Activated naive CD8-positive, alpha-beta T cell treated with anti-CD3 and anti-CD28 coated beads, Interleukin-2, amount 10 ng/mL, durations not matched to agents 7 days and 5 days (primary cell): ENCODE measurements around the gene MUC5AC. TPM values are rescaled to one million over a fixed set of nuclear protein-coding genes. Genes with fewer than 3 reads are reported as not detected.
A peak's percentile ranks its signal among the peaks of the same experiment; 100 is the strongest.
"Not testable (repeated sequence)": the region's sequence is repeated elsewhere in the genome, so short reads cannot be mapped to it uniquely, and the experiment has no call there.

Source experiments
- ATAC-seq: fragments of 150-1000 bp; cut with Tn5 transposase; one replicate; pipeline ENCODE4 v1.10.0; 2021; ENCODE audit warnings: low read depth, moderate library complexity
- POLR2A ChIA-PET: fragments of 350-600 bp; sonication (Branson Sonifier 250); formaldehyde crosslinking; loops from one replicate; lab custom pipeline; 2021; ENCODE audit warnings: antibody characterized with exemption; lab: Charles Lee
- DNase-seq: peaks from one replicate; pipeline ENCODE4 v3.0.0; 2021
- H3K27ac Mint-ChIP-seq: one replicate; pipeline ENCODE4 v1.8.0; 2022; ENCODE audit warnings: mild to moderate bottlenecking, mixed read lengths
- H3K27me3 Mint-ChIP-seq: one replicate; pipeline ENCODE4 v1.8.0; 2022; ENCODE audit warnings: mild to moderate bottlenecking, moderate library complexity, mixed read lengths
- H3K36me3 Mint-ChIP-seq: one replicate; pipeline ENCODE4 v1.8.0; 2021; ENCODE audit warnings: mild to moderate bottlenecking, mixed read lengths
- H3K4me1 Mint-ChIP-seq: one replicate; pipeline ENCODE4 v1.8.0; 2021; ENCODE audit warnings: mixed read lengths
- H3K4me3 Mint-ChIP-seq: one replicate; pipeline ENCODE4 v1.8.0; 2022; ENCODE audit warnings: mild to moderate bottlenecking, moderate library complexity, mixed read lengths
- H3K9me3 Mint-ChIP-seq: one replicate; pipeline ENCODE4 v1.8.0; 2021; ENCODE audit warnings: mixed read lengths
- total RNA-seq, 2 experiments: library from RNA; stranded (reverse); gene quantifications; one replicate each; pipeline ENCODE4 v1.2.3, GENCODE V29; 2021

MUC5AC gene
- total RNA-seq, 2 experiments from 2014 or later = not detected

GRCh38 chr11:1178201-1178885, 20.6 kb downstream of the MUC5AC start:
- Mint-ChIP-seq H3K9me3 (peaks cover 6% of the 10 kb centered on the region), H3K36me3 (no peaks in the 10 kb centered on the region), H3K4me3 (no peak overlapping the region), H3K27me3 (no peaks in the 10 kb centered on the region), H3K27ac (no peak overlapping the region), H3K4me1 (no peaks in the 10 kb centered on the region)
- DNase-seq (no peak), ATAC-seq (no peak)
- POLR2A ChIA-PET = no interaction called here

- no peak overlapping the region for H3K4me3 Mint-ChIP-seq
- no peak for ATAC-seq
- no peaks in the 10 kb centered on the region for H3K4me1 Mint-ChIP-seq
- H3K9me3 Mint-ChIP-seq = peaks cover 6% of the 10 kb centered on the region
- POLR2A ChIA-PET = no interaction called here
- H3K27ac Mint-ChIP-seq = no peak overlapping the region
- no peaks in the 10 kb centered on the region for H3K27me3 Mint-ChIP-seq
- no peak for DNase-seq
- H3K36me3 Mint-ChIP-seq = no peaks in the 10 kb centered on the region
Observed at GRCh38 chr11:1178906-1179305, 21.2 kb downstream of the MUC5AC start.

DNA sequence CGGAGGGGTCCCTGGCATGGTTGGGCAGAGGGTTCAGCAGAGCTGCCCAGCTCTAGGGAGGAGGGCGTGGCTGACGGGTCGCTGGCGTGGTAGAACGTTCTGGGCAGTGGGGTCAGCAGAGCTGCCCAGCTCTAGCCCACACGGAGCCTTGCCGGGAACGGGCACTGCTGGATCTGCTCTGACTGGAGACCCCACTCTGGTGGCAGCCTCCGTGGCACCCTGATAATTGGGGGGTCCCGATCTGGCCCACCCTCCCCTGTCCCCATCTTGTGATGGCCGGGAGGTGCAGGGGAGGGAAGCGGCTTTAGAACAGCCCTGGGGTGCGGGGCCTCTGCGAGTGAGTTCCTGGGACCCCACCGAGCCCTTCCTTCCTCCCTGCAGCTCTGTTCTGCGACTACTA, 21.9 kb downstream of the MUC5AC start:
- ATAC-seq = no peak
- Mint-ChIP-seq H3K4me3 (no peak overlapping the region), H3K36me3 (no peaks in the 10 kb centered on the region), H3K9me3 (peaks cover 6% of the 10 kb centered on the region), H3K27ac (no peak overlapping the region), H3K27me3 (no peaks in the 10 kb centered on the region), H3K4me1 (no peaks in the 10 kb centered on the region)
- no peak for DNase-seq
- POLR2A ChIA-PET = no interaction called here

DNA sequence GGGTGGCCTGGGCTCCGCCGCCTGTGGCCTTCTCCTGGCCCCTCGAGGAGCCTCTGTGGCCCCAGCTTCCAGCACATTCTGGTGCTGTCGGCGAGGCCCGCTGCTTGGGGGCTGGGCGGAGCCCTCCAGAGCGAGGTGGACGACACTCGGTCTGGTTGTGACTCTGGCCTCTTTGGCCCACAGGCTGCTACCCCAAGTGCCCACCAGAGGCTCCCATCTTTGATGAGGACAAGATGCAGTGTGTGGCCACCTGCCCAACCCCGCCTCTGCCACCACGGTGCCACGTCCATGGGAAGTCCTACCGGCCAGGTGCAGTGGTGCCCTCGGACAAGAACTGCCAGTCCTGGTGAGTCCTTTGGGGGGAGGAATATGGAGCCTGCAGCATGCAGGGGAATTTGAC, 22.4 kb downstream of the MUC5AC start:
- no peaks in the 10 kb centered on the region for H3K4me1 Mint-ChIP-seq
- H3K27me3 Mint-ChIP-seq = no peaks in the 10 kb centered on the region
- H3K27ac Mint-ChIP-seq = no peak overlapping the region
- H3K4me3 Mint-ChIP-seq = no peak overlapping the region
- ATAC-seq = no peak
- no peaks in the 10 kb centered on the region for H3K36me3 Mint-ChIP-seq
- peaks cover 6% of the 10 kb centered on the region for H3K9me3 Mint-ChIP-seq
- no peak for DNase-seq
- POLR2A ChIA-PET = no interaction called here

GRCh38 chr11:1180947-1181391, 23.2 kb downstream of the MUC5AC start:
- POLR2A ChIA-PET = no interaction called here
- no peaks in the 10 kb centered on the region for H3K9me3 Mint-ChIP-seq
- ATAC-seq = no peak
- DNase-seq = no peak
- H3K4me1 Mint-ChIP-seq = no peaks in the 10 kb centered on the region
- no peaks in the 10 kb centered on the region for H3K36me3 Mint-ChIP-seq
- H3K27me3 Mint-ChIP-seq = no peaks in the 10 kb centered on the region
- H3K27ac Mint-ChIP-seq = no peak overlapping the region
- no peak overlapping the region for H3K4me3 Mint-ChIP-seq

- Mint-ChIP-seq H3K27ac (no peak overlapping the region), H3K9me3 (no peaks in the 10 kb centered on the region), H3K36me3 (no peaks in the 10 kb centered on the region), H3K4me3 (no peak overlapping the region), H3K4me1 (no peaks in the 10 kb centered on the region), H3K27me3 (no peaks in the 10 kb centered on the region)
- POLR2A ChIA-PET = no interaction called here
- ATAC-seq (no peak), DNase-seq (no peak)
Observed at GRCh38 chr11:1181420-1181819, 23.7 kb downstream of the MUC5AC start.

DNA sequence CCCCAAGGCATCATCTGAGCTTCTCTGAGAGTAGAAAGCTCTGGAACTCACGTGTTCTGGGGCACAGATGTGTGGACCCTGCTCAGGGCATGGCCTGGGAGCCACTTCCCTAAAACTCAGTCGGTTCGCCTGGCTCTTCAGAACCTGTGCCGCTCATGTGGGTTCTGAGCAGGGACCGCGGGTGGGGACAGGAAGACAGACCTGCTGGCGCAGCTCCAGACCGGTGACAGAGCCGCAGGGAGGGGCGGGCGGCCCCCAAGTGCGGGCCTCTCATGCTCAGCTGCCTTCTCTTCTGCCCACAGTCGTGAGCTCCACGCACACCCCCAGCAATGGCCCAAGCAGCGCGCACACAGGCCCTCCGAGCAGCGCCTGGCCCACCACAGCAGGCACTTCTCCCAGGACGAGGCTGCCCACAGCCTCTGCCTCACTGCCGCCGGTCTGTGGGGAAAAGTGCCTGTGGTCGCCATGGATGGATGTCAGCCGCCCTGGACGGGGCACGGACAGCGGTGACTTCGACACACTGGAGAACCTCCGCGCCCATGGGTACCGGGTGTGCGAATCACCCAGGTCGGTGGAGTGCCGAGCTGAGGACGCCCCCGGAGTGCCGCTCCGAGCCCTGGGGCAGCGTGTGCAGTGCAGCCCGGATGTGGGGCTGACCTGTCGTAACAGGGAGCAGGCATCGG, 24.2 kb downstream of the MUC5AC start:
- POLR2A ChIA-PET = no interaction called here
- no peak overlapping the region for H3K27ac Mint-ChIP-seq
- no peak overlapping the region for H3K4me3 Mint-ChIP-seq
- ATAC-seq (no peak), DNase-seq (no peak)
- H3K27me3 Mint-ChIP-seq = no peaks in the 10 kb centered on the region
- no peaks in the 10 kb centered on the region for H3K36me3 Mint-ChIP-seq
- no peaks in the 10 kb centered on the region for H3K4me1 Mint-ChIP-seq
- no peaks in the 10 kb centered on the region for H3K9me3 Mint-ChIP-seq

GRCh38 chr11:1184139-1184538, 26.4 kb downstream of the MUC5AC start:
- H3K4me3 Mint-ChIP-seq, DNase-seq, POLR2A ChIA-PET, H3K9me3 Mint-ChIP-seq, H3K27ac Mint-ChIP-seq, H3K4me1 Mint-ChIP-seq, ATAC-seq, H3K27me3 Mint-ChIP-seq, H3K36me3 Mint-ChIP-seq: not testable (repeated sequence)

GRCh38 chr11:1188451-1189130, 30.8 kb downstream of the MUC5AC start:
- DNase-seq = not testable (repeated sequence)

GRCh38 chr11:1189816-1190215, 32.1 kb downstream of the MUC5AC start:
- H3K36me3 Mint-ChIP-seq, H3K27me3 Mint-ChIP-seq, H3K27ac Mint-ChIP-seq, H3K4me3 Mint-ChIP-seq, H3K4me1 Mint-ChIP-seq, ATAC-seq, H3K9me3 Mint-ChIP-seq, POLR2A ChIA-PET: not testable (repeated sequence)
- peak; percentile 3 for DNase-seq

More at GRCh38 chr11:1188451-1189130, 30.8 kb downstream of the MUC5AC start:
- H3K27me3 Mint-ChIP-seq, H3K4me1 Mint-ChIP-seq, H3K36me3 Mint-ChIP-seq, H3K9me3 Mint-ChIP-seq, H3K4me3 Mint-ChIP-seq, H3K27ac Mint-ChIP-seq, ATAC-seq, POLR2A ChIA-PET: not testable (repeated sequence)

GRCh38 chr11:1191786-1192470, 34.2 kb downstream of the MUC5AC start:
- peak; percentile 7 for DNase-seq
- ATAC-seq, H3K27ac Mint-ChIP-seq, H3K4me1 Mint-ChIP-seq, H3K36me3 Mint-ChIP-seq, POLR2A ChIA-PET, H3K27me3 Mint-ChIP-seq, H3K9me3 Mint-ChIP-seq, H3K4me3 Mint-ChIP-seq: not testable (repeated sequence)

DNA sequence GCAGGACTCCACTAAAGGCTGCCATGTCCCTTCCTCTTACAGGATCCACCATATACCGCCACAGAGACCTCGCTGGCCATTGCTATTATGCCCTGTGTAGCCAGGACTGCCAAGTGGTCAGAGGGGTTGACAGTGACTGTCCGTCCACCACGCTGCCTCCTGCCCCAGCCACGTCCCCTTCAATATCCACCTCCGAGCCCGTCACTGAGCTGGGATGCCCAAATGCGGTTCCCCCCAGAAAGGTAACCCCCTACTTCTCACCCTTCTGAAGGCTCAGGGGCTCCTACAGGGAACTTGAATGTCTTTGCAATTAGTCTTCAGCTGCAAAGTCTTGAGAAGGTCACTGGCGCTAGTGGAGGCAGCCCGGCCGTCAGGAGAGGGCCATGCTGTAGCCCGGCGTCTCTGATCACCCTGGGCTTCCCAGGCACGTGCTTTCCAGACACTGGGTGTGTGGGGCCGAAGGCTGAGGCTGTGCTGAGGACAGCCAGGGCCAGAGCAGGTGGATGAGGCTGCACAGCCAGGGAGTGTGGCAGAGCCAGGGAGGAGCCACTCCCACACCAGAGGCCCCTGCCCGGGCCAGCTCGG, 35.1 kb downstream of the MUC5AC start:
- Mint-ChIP-seq H3K27me3 (no peaks in the 10 kb centered on the region), H3K9me3 (no peaks in the 10 kb centered on the region), H3K4me3 (no peak overlapping the region), H3K27ac (no peak overlapping the region), H3K36me3 (no peaks in the 10 kb centered on the region), H3K4me1 (no peaks in the 10 kb centered on the region)
- ATAC-seq (no peak), DNase-seq (peak; percentile 12)
- POLR2A ChIA-PET = no interaction called here
